DOHH2 (cell line): ENCODE data around the gene R3HDM2.

ENCODE experiments used
- H3F3A ChIP-seq: fragments of 200-600 bp; sonication (generic), shearing (Covaris generic); 2 replicates; pipeline ENCODE4 v1.6.0; 2016; ENCODE audit warnings: antibody characterized with exemption, mild to moderate bottlenecking; ENCODE audit not compliant: control insufficient read depth, insufficient read depth
- H3K27ac ChIP-seq: fragments of 200-600 bp; sonication (generic); 2 replicates; pipeline ENCODE4 v1.5.1; 2014; ENCODE audit warnings: low read depth, mild to moderate bottlenecking, low read length, moderate library complexity
- H3K27me3 ChIP-seq: fragments of 200-600 bp; sonication (generic); 2 replicates; pipeline ENCODE4 v1.6.1; 2014; ENCODE audit warnings: mild to moderate bottlenecking, low read length, mixed read lengths; ENCODE audit not compliant: control insufficient read depth
- H3K36me3 ChIP-seq: fragments of 200-600 bp; sonication (generic); 2 replicates; pipeline ENCODE4 v1.6.1; 2014; ENCODE audit warnings: mild to moderate bottlenecking, low read length, moderate library complexity, mixed read lengths; ENCODE audit not compliant: control insufficient read depth
- H3K4me1 ChIP-seq: fragments of 200-600 bp; sonication (generic); 2 replicates; pipeline ENCODE4 v1.6.1; 2014; ENCODE audit warnings: mild to moderate bottlenecking, low read length, mixed read lengths; ENCODE audit not compliant: control insufficient read depth
- H3K4me2 ChIP-seq: fragments of 200-600 bp; sonication (generic); 2 replicates; pipeline ENCODE4 v1.6.0; 2014; ENCODE audit warnings: mild to moderate bottlenecking, low read length, moderate library complexity
- H3K4me3 ChIP-seq: fragments of 200-600 bp; sonication (generic); 2 replicates; pipeline ENCODE4 v1.5.1; 2014; ENCODE audit warnings: mild to moderate bottlenecking, low read length, mixed read lengths
- H3K79me2 ChIP-seq: fragments of 200-600 bp; sonication (generic); 2 replicates; pipeline ENCODE4 v1.6.1; 2014; ENCODE audit warnings: mild to moderate bottlenecking, low read length, mixed read lengths; ENCODE audit not compliant: control insufficient read depth
- H3K9me2 ChIP-seq: fragments of 200-600 bp; sonication (generic); replicated peaks from 2 replicates; pipeline ENCODE4 v1.6.1; 2014; ENCODE audit warnings: mild to moderate bottlenecking, low read length, mixed read lengths; ENCODE audit not compliant: control insufficient read depth
- H3K9me3 ChIP-seq: fragments of 200-600 bp; sonication (generic); 2 replicates; pipeline ENCODE4 v1.6.1; 2014; ENCODE audit warnings: antibody characterized with exemption, low read length, mixed read lengths; ENCODE audit not compliant: control insufficient read depth, insufficient read depth
- H4K20me1 ChIP-seq: fragments of 200-600 bp; sonication (generic); 2 replicates; pipeline ENCODE4 v1.6.0; 2014; ENCODE audit warnings: low read depth, mild to moderate bottlenecking, antibody characterized with exemption, low read length, moderate library complexity; ENCODE audit not compliant: control insufficient read depth, insufficient read depth
- EZH2phosphoT487 ChIP-seq: fragments of 200-600 bp; sonication (generic); IDR thresholded peaks from 2 replicates; pipeline ENCODE4 v1.6.1; 2017; ENCODE audit warnings: borderline replicate concordance, mild to moderate bottlenecking, antibody characterized with exemption, low read length, moderate library complexity, mixed read lengths
- TF ChIP-seq, protein P1 (sequence below): fragments of 200-600 bp; sonication (generic); IDR thresholded peaks from one replicate; pipeline ENCODE4 v1.5.1; 2014; ENCODE audit warnings: antibody characterized with exemption, mild to moderate bottlenecking, low read depth, low read length; ENCODE audit not compliant: poor library complexity, severe bottlenecking

R3HDM2 gene

GRCh38 chr12:57343703-57344378 is 87.0 kb downstream of the R3HDM2 start:
- Histone ChIP-seq H3K4me3 (no peak overlapping the region), H3K27ac (no peak overlapping the region), H3K9me2 (no peaks in the 10 kb centered on the region), H4K20me1 (no peaks in the 10 kb centered on the region), H3F3A (no peaks in the 10 kb centered on the region; the same call in 1 of the 2 replicates), H3K4me1 (peaks cover 6% of the 10 kb centered on the region; the same call in 1 of the 2 replicates), H3K4me2 (no peak overlapping the region), H3K79me2 (no peaks in the 10 kb centered on the region), H3K27me3 (no peaks in the 10 kb centered on the region), H3K9me3 (0 out of 2 replicates have a peak, but pooled peaks cover 5% of the 10 kb centered on the region), H3K36me3 (peaks cover 5% of the 10 kb centered on the region; the same call in 1 of the 2 replicates)
- no peak for TF ChIP-seq EZH2phosphoT487
- TF ChIP-seq, protein P1, sequence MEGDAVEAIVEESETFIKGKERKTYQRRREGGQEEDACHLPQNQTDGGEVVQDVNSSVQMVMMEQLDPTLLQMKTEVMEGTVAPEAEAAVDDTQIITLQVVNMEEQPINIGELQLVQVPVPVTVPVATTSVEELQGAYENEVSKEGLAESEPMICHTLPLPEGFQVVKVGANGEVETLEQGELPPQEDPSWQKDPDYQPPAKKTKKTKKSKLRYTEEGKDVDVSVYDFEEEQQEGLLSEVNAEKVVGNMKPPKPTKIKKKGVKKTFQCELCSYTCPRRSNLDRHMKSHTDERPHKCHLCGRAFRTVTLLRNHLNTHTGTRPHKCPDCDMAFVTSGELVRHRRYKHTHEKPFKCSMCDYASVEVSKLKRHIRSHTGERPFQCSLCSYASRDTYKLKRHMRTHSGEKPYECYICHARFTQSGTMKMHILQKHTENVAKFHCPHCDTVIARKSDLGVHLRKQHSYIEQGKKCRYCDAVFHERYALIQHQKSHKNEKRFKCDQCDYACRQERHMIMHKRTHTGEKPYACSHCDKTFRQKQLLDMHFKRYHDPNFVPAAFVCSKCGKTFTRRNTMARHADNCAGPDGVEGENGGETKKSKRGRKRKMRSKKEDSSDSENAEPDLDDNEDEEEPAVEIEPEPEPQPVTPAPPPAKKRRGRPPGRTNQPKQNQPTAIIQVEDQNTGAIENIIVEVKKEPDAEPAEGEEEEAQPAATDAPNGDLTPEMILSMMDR, result no peak

DNA sequence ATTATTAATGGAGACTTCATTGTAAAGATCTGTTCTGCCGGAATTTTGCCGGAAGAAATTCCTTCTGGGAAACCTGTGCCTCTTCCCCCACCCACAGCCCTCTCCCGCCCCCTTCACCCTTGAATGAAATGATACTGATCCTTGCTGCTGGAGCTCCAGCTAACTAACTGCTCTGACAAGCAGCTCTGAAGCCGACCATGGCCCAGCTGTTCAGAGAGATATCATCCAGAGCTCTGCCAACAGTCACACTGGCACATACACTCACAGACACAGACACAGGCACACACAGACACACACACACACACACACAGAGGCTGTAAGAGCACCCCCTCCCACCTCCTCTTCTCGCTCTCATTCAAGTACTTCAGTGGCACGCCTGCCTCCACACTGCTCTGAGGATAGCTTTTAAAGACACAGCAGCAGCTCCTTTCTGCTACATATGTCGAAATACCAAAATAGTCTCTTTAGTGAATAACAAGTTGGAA is 88.6 kb downstream of the R3HDM2 start:
- no peaks in the 10 kb centered on the region for H4K20me1 ChIP-seq
- no peaks in the 10 kb centered on the region for H3K9me3 ChIP-seq
- H3K36me3 ChIP-seq, result no peaks in the 10 kb centered on the region
- no peaks in the 10 kb centered on the region; the same call in 1 of the 2 replicates for H3F3A ChIP-seq
- no peaks in the 10 kb centered on the region for H3K9me2 ChIP-seq
- no peak overlapping the region for H3K27ac ChIP-seq
- no peaks in the 10 kb centered on the region for H3K79me2 ChIP-seq
- no peak overlapping the region for H3K4me3 ChIP-seq
- H3K27me3 ChIP-seq, result no peaks in the 10 kb centered on the region
- TF ChIP-seq, protein P1, result no peak
- no peak for TF ChIP-seq EZH2phosphoT487
- H3K4me1 ChIP-seq, result 0 out of 2 replicates have a peak, but pooled peaks cover 4% of the 10 kb centered on the region
- H3K4me2 ChIP-seq, result no peak overlapping the region

DNA sequence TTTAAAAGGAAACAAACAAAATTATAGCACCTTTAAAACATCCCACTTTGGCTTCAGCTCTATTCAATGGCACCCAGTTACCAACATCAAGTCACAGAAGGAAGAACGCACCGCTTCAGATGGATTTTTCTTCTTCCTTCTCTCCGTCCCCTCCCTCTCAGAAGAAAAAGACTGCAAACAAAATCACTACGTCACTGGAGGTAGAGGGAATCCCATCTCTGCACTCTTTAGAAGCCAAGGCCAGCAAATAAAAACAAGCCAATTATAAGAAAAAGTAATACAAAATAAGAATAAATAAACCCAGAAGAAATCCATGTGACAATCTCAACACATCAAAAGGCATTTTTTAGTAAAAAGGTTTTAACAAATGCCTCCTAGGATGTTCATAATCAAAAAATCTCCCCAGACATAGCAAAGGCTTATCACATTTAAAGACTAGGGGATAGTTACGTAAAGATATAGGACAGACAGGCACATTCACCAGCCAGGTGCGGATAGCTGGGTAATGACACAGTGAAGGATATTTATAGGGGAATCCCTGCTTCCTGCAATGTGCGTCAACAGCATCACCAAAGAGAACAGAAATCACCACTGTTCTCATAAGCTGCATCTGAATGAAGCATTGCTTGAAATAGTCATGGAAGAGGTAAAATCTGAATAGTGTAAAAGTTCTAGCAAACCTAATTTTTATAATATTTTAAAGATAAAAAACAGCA is 89.4 kb downstream of the R3HDM2 start:
- Histone ChIP-seq H3K27ac (no peak overlapping the region), H4K20me1 (no peaks in the 10 kb centered on the region), H3F3A (no peaks in the 10 kb centered on the region; the same call in 1 of the 2 replicates), H3K36me3 (no peaks in the 10 kb centered on the region), H3K4me1 (0 out of 2 replicates have a peak, but pooled peaks cover 4% of the 10 kb centered on the region), H3K9me2 (no peaks in the 10 kb centered on the region), H3K4me2 (no peak overlapping the region), H3K79me2 (no peaks in the 10 kb centered on the region), H3K4me3 (no peak overlapping the region), H3K27me3 (no peaks in the 10 kb centered on the region), H3K9me3 (no peaks in the 10 kb centered on the region)
- TF ChIP-seq, protein P1, result no peak
- no peak for TF ChIP-seq EZH2phosphoT487
